Tibial nerve (tissue), 4 donors: Measurements from ENCODE around the gene NOS1AP.

ENCODE experiments used
- CTCF ChIP-seq, 5 experiments: fragments of 200-600 bp in 3 of 5; fragments of 450-650 bp in 2 of 5; sonication (generic) in 3 of 5; IDR thresholded peaks; one replicate each; pipeline ENCODE4 v1.5.1; 2016 to 2019; ENCODE audit warnings: antibody characterized with exemption in 5 of 5, mild to moderate bottlenecking in 3 of 5, moderate library complexity in 2 of 5
- EP300 ChIP-seq, 2 donors: sonication (generic); formaldehyde crosslinking; IDR thresholded peaks; one replicate each; pipeline ENCODE4 v1.6.1; 2017; ENCODE audit warnings: antibody characterized with exemption in 2 of 2, mild to moderate bottlenecking in 1 of 2
- POLR2A ChIP-seq, 2 donors: fragments of 450-650 bp; IDR thresholded peaks; one replicate each; pipeline ENCODE4 v1.6.1; 2017; ENCODE audit warnings: antibody characterized with exemption in 2 of 2, mild to moderate bottlenecking in 2 of 2, moderate library complexity in 2 of 2

DNA sequence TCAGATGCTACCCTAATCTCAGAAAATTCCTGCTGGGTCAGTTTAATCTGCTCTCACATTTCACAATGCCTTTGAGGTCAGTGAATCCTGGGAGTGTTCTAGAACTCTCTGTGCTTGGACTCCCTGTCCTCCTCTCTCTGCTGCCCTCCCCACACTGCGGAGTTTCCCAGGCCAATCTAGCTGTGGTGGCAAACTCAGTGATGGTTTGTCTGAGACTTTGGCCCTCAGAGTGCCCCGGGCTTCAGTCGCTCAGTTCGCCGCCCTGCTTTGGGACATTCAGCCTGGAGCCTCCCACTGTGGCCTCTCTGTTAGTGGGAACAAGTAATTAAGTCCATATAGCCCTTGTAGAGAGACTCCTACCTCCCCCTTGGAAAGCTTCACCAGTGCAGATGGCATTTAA is 319.1 kb downstream of the NOS1AP start:
- TF ChIP-seq POLR2A (IDR thresholded peaks at IDR 0.05) (no peak), CTCF (IDR thresholded peaks at IDR 0.05) (no peak), EP300 (IDR thresholded peaks at IDR 0.05) (peak in 1 of 2 donors; percentile 48)
